ENCODE measurements around the gene ARHGEF37.
"Not testable (repeated sequence)": the region's sequence is repeated elsewhere in the genome, so short reads cannot be mapped to it uniquely, and the experiment has no call there.

Gene ARHGEF37

DNA sequence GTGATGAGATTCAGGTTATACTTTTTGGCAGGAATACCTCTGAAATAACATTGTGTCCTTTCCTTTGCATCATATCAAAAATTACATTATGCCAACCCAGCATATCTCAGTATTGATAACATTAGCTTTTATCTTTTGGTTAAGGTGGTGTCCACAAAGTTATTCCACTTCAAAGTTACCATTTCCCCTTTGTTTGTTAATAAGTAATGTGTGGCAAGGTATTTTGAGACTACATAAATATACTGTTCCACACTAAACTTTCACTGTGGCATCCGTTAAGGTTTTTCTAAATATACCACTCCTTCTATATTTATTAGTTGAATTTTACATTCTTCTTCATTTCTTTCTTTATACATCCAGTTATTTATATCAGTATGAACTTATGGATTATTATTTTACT lies 14.1 kb upstream of the ARHGEF37 start:
- no peak for DNase-seq (ENCODE audit: low spot score)

DNA sequence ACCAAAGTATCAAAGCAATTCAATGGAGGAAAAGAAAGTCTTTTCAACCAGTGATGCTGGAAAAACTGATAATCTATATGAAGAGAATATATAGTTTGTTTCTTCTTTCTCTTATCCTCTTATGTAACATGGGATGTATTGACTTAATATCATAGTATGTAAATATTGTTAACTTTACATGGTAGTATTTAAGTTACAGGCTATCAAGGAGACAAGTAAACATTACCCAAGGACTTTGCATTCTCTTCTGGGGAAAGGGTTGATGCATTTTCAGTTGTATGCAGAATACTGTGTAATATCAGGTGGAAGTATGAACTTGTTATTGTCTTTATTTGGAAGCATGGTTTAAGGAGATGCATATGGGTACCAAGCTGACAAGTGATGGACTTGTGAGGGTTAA lies 9.1 kb upstream of the ARHGEF37 start:
- DNase-seq (ENCODE audit: low spot score), result no peak

DNA sequence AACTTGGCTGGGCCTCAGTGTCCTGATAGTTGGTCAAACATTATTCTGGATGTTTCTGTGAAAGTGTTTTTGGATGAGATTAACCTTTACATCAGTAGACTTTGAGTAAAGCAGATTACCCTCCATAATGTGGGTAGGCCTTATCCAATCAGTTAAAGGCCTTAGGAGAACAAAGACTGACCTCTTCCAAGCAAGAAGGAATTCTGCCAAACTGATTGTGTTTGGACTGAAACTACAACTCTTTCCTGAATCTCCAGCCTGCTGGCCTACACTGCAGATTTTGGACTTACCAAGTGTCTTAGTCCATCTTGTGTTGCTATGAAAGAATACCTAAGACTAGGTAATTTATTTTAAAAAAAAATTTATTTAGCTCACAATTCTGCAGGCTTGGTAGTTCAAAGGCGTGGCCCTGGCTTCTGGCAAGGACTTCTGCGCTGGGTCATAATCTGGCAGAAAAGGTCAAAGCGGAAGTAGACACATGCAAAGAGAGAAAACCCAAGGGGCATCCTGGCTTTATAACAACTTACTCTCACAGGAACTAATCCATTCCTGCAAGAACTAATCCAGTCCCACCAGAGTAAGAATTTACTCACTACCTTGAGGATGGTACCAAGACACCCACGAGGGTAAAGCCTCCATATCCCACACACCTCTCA lies 8.6 kb upstream of the ARHGEF37 start:
- no peak for DNase-seq (ENCODE audit: low spot score)

DNA sequence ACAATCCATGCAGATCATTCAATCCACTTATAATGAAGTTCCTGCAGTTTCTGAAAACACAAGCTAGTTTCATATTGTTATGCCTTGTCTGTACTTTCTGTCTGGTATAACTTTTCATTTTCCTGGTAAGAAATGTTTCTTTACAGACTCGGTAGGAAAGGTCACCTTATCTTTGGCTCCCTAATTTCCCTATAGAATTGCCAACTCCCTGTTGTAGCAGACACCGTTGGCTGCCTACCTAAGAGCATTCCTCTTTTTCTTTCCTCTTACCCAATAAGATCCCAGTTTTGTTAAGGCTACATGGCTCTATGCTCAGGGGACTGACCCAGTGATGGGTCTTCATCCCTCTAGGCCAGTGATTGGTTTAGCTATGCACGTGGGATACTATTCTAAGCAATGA lies 6.2 kb upstream of the ARHGEF37 start:
- DNase-seq (ENCODE audit: low spot score), result no peak

DNA sequence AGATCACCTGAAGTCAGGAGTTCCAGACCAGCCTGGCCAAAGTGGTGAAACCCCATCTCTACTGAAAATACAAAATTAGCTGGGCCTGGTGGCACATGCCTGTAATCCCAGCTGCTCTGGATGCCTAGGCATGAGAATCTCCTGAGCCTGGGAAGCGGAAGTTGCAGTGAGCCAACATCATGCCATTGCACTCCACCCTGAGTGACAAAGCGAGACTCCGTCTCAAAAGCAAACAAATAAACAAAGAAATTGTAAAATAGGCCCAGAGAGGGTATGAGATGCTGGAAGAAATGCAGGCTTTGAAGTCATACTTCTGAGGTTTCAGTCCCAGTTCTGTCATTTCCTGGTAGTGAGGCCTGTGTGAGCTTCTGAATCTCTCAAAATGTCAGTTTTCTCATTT lies 5.3 kb upstream of the ARHGEF37 start:
- DNase-seq (ENCODE audit: low spot score), result no peak

DNA sequence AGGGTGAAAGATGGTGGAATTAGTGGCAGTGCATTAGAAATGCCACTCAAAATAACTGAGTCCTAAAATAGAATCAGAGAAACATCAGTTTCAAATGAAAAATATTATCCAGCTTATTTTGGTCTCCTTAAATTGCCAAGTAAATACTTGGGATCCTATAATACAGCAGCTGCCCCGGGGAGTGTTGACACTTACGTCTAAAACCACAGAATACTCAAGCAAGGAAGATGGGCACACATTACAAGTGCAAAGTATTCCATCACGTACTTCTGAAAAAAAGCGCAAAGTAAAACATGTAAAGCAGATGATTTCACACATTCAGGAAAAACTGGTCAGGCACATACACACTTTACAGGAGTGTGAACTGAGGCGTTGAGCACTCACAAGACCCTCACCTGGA lies 2.4 kb upstream of the ARHGEF37 start:
- no peak for DNase-seq (ENCODE audit: low spot score)

DNA sequence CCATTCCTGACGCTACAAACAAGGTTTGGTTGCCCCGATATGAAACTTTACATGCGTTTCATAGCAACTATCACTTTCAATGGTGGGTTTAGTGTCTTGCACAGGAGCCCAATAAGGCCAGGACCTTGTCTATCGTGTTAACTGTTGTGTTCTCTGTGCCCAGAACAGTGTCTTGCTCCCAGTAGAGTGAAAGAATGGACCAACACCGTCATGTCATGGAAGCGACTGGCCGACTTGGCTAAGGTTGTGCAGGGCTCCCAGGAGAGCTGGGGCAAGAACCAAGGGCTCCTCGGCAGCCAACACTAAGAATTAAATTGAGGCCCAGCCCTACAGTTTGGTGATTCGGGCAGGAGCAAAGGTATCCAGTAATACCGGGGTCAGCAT lies 498 bp upstream of the ARHGEF37 start:
- DNase-seq (ENCODE audit: low spot score), result no peak

DNA sequence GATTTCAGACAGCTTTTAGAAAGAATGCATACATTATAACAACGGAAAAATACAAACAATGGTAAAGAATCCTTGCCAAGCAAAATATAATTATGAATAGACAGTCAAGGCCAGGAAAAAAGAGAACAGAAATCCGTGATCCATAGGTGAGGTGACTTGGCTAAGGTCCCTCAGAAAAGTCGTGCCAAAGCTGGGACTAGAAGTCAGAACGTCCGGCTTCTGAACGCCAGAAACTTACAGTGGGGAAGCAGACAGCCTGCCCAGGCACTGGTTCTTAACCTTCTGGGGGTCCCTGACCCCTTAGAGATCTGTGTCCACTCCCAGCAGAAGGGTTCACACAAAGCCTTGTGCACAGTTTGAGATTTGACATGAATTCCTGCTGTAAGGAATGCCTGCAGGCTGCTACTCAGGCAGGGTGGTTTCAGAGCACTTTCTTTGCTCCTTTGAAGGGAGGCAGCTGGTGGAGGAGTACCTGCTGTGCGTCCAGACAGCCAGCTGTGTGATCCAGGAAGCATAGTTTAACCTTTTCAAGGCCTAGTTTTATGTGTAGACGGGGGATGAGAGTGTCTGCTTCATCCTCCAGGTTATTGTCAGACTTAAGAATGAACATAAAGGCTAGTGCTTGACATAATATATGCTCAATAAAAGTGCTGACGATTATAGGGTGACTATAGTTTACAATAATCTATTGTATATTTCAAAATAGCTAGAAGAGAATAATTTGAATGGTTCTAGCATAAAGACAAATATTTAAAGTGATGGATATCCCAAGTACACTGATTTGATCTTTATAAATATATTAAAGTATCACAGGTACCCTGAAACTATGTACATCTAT lies 852 bp downstream of the ARHGEF37 start:
- DNase-seq (ENCODE audit: low spot score), result no peak

DNA sequence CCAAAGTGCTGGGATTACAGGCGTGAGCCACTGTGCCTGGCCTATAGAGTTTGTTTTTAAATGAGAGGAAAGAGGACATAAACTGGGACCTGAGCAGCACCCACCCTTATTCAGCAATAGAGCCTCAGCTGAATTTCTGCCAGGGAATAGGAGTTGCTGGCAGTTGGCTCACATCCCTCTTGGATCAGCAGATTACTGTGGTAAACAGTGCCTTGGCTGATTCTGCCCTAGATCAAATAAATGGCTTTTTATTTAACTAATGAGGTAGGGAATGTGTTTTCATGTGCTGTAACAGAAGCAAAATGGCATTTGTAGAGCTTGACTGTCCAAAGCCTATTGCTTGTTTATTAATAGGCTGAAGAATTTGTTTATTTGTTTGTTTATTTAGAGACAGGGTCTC lies 2.1 kb downstream of the ARHGEF37 start:
- DNase-seq (ENCODE audit: low spot score), result no peak

DNA sequence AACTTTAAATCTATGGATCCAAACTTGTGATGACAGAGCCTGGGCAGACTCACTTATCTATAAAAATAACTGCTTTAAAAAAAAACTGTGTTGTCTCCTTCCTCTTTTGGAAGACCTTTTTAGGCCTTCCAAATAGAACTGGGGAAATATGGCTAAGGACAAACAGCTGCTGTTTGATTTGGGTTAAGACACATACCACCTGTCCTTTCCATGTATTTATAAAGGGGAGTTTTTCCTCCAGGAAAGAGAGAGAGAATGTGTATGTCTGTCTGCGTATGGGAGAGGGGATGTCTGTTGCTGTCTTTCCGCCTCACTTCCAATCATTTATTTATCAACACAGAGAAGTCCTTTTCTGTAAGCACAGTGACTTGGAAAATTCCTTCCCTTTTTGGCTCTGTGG lies 2.8 kb downstream of the ARHGEF37 start:
- no peak for DNase-seq (ENCODE audit: low spot score)

DNA sequence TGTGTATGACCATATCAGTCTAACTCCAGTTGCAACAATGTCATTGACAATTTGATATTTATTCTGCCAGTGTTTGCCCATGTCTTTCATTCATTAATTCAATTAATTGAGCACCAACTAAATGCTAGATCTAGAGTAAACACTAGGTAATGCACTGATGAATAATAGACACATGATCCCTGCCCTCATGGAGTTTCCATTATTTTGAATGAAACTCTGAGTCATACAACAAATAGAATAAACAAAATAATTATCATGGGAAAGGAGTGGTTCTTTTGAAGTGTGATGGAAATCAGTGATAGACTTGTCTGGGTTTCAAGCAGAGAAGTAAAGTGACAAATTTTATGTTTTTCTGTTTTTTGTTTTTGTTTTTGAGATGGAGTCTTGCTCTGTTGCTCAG lies 4.6 kb downstream of the ARHGEF37 start:
- no peak for DNase-seq (ENCODE audit: low spot score)

DNA sequence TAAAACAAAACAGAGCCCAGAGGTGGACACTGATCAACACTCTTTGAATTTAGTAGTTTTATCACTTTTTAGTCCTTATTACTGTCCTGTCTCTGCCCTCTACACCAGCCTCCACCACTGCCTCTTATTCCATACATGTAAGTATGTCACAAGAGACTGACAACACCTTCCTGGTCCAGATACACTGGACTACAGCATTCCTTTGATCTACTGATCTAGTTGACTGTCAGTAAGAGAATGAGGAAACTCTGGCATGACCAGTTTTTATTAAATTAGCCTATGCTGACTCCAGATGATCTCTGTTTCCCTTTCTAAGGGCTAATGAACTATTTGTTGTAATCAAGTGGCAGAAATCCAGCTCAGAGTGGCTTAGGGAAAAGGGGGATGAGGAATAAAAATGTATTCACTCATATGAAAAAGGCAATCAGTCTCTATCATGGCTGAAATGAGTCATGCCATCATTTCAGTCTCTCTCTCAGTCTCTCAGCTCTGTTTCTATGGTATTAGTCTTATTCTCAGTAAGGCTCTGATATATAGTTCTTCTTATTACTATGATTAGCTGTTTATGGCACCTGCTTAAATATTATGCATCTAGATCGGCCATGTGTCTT lies 5.5 kb downstream of the ARHGEF37 start:
- DNase-seq (ENCODE audit: low spot score), result no peak

DNA sequence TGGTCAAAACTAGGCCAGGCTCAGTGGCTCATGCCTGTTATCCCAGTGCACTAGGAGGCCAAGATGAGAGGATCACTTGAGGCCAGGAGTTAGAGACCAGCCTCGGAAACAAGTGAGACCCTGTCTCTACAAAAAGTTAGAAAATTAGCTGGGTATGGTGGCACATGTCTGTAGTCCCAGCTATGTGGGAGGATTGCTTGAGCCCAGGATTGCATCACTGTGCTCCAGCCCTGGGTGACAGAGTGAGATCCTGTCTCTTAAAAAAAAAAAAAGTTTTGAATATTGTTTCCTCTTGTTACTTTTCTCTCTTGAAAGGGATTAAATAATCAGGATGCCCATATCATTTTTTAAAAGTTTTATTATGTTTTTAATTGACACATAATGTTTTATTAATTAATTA lies 7.6 kb downstream of the ARHGEF37 start:
- DNase-seq (ENCODE audit: low spot score), result no peak

DNA sequence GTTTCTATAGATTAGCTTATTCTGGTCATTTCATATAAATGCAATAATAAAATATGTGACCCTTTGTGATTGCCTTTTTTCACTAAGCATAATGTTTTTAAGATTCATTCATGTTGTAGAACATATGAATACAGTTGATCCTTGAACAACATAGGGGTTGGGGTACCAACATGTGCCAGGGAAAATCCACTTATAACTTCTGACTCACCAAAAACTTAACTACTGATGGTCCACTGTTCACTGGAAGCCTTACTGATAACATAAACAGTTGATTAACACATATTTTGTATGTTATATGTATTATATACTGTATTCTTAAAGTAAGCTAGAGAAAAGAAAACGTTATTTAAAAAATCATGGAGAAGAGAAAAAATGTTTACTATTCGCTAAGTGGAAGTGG lies 12.1 kb downstream of the ARHGEF37 start:
- DNase-seq (ENCODE audit: low spot score), result no peak

DNA sequence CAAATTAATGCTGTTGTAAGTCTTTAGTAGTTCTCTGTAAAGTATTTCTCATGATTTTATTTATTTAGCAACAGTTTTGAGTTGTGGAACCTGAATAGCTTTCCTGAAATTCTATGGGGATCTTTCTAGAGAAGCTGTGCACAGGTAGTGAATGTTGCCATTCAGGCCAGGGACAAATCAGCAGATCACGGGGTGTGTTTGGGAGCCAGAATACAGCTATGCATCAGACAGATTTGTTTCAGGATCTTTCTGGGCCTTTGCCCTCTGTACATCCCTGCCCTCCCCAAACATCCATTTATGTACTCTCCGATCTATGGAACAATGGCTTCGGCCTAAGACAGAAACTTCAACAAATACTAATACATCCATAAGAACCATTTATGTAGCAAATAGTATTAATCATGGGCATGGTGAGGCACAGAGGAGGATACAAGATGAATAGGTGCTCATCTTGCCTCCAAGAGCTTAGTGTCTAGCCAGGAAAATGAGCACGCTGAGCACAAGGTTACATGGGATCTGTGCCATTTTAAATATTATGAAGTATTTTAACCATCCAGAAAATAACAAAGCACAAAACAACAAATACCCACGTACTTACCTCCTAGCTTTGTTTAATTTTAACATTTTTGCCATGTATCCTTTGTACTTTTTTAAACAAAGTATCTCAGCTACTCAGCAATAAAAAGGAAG lies 13.1 kb downstream of the ARHGEF37 start:
- no peak for DNase-seq (ENCODE audit: low spot score)

DNA sequence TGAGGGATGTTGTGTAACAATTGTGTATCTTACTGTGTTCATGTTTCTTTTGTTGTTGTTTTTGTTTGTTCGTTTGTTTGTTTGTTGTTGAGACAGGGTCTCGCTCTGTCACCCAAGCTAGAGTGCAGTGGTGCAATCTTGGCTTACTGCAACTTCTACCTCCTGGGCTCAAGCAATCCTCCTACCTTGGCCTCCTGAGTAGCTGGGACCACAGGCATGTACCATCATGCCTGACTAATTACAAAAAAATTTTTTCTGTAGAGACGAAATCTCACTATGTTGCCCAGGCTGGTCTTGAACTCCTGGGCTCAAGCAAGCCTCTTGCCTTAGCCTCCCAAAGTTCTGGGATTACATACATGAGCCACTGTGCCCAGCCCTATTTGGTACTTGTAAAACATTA lies 13.8 kb downstream of the ARHGEF37 start:
- not testable (repeated sequence) for DNase-seq (ENCODE audit: low spot score)

DNA sequence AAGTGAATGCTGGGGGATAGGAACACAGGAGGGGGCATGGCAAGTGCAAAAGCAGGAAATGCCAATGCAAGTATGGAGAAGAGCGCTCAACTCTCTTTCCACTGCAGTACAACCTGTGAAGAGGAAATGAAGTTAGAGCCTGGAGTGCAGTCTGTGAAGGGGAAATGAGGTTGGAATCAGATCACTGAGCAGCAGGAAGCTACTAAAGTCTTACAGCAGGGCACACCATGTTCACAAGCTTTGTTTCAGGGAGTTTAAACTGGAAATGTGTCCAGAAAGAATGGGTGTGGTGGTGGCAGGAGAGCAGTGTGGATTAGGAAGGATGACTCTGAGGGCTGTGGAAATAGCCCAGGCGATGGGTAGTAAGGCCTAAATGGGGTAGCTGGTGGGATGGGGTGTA lies 15.4 kb downstream of the ARHGEF37 start:
- peak; percentile 20 for DNase-seq (ENCODE audit: low spot score)

DNA sequence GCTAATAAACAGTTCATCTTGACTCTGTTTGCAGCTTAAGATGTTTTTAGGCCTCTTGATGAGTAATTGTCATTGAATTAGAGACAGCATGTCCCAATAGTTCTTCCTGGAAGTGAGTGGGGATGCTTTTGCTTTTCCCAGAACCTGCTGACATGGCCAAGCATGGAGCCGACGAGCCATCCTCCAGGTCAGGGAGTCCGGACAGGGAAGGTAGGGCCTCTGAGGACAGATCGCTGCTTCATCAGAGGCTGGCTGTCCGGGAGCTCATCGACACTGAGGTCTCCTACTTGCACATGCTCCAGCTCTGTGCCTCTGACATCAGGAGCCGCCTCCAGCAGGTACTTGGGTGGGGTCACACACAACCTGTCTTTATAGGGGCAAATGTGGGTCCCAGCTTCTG lies 16.3 kb downstream of the ARHGEF37 start:
- no peak for DNase-seq (ENCODE audit: low spot score)

DNA sequence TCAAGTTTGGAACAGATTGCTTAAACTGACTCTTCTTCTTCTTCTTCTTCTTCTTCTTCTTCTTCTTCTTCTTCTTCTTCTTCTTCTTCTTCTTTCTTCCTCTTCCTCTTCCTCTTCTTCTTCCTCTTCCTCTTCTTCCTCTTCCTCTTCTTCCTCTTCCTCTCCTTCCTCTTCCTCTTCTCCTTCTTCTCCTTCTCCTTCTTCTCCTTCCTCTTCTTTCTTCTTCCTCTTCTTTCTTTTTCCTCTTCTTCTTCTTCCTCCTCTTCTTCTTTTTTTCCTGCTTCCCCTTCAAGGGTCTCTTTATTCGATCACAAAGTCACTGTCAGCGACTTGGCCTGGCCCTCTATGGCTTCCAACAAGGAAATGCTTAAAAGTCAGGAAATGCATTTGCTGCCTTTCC lies 16.9 kb downstream of the ARHGEF37 start:
- DNase-seq (ENCODE audit: low spot score), result not testable (repeated sequence)

DNA sequence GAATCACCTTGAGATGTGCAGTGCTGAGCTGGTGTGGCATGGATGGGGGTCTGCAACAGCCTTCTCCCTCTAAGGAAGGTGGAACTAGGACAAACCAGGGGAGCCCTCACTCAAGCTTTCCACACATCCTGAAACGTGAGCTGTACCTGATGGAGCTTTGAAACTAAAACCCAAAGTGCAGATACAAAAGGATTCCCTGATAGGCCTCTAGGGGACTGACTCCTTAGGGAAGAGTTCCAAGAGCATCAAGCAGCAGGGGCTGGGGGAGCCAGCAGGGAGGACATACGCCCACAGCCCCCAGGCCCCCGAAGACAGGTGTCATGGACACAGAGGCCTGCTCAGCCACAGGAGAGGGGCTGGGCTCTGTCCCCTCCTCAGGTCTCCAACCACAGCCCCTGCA lies 17.7 kb downstream of the ARHGEF37 start:
- DNase-seq (ENCODE audit: low spot score), result no peak

DNA sequence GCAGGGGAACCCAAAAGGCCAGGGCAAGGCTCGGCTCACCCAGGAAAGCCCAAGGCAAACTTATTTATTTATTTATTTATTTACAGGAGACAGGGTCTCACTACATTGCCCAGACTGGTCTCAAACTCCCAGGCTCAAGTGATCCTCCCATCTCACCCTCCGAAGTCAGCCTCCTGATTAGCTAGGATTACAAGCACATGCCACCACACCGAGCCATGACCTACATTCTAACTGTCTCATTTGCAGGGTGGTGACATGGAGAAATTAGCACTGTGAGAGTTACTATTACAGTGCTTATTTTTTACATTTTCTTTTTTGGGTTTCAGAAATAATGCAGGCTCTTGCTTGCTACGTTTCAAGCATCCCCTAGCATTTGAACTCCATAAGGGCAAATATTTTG lies 18.1 kb downstream of the ARHGEF37 start:
- no peak for DNase-seq (ENCODE audit: low spot score)

DNA sequence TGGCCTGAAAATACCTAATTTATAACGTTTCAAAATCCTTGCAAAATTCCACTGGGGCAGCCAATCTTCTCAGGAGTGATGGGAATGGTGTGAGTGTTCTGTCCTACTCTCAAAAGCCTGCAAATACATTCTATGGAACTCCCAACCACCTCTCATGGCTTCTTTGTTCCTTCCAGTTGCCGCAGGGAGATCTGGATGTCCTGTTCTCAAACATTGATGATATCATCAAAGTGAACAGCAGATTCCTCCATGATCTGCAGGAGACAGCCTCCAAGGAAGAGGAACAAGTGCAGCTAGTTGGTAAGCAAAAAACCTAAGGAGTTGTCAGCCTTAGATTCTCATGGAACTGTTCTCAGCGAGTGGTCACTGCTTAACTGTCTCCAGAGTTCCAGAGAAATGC lies 19.6 kb downstream of the ARHGEF37 start:
- DNase-seq (ENCODE audit: low spot score), result no peak

DNA sequence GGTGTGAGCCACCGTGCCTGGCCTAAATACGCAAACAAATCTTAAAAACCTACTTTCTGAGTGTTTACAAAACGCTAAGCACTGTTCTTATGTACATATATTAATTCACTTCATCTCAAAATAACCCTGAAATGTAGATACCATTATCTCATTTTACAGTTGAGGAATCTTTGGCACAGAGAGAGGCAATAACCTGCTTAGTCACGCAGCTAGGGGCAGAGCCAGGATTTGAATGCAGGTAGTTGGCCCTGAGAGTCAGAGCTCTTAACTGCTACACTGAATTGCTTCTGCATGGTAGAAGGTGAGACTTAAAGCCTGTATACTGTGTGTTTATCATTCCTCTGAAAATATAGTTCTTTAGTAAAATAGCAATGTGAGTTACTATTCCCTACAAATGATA lies 21.9 kb downstream of the ARHGEF37 start:
- no peak for DNase-seq (ENCODE audit: low spot score)
